Ectodermal cell (in vitro differentiated cells): ENCODE results near the gene SATB2. TPM values are rescaled to one million over a fixed set of nuclear protein-coding genes. Genes with fewer than 3 reads are reported as not detected.

Experiments used
- H3K27ac ChIP-seq: 2 replicates; pipeline ENCODE4 v1.7.0; 2013; ENCODE audit warnings: mild to moderate bottlenecking, low read depth, low read length; ENCODE audit not compliant: insufficient read depth, poor library complexity, severe bottlenecking
- H3K27me3 ChIP-seq: 2 replicates; pipeline ENCODE4 v1.7.0; 2013; ENCODE audit warnings: mild to moderate bottlenecking, low read length; ENCODE audit not compliant: insufficient read depth, control insufficient read depth, poor library complexity, severe bottlenecking
- H3K36me3 ChIP-seq: one replicate; pipeline ENCODE4 v1.7.0; 2013; ENCODE audit warnings: low read length; ENCODE audit not compliant: control insufficient read depth, insufficient read depth
- H3K4me1 ChIP-seq: one replicate; pipeline ENCODE4 v1.7.0; 2013; ENCODE audit warnings: low read length; ENCODE audit not compliant: control insufficient read depth, insufficient read depth
- H3K4me3 ChIP-seq: 2 replicates; pipeline ENCODE4 v1.7.0; 2013; ENCODE audit warnings: low read depth, low read length, control low read depth; ENCODE audit not compliant: insufficient read depth
- H3K9me3 ChIP-seq: 2 replicates; pipeline ENCODE4 v1.7.0; 2013; ENCODE audit warnings: mild to moderate bottlenecking, low read length, moderate library complexity; ENCODE audit not compliant: control insufficient read depth
- WGBS, 2 experiments: methylation state at CpG; one replicate each; pipeline ENCODE4 v1.1.7; 2013; ENCODE audit warnings: missing lambda C conversion rate in 2 of 2; 5-methylcytosine and 5-hydroxymethylcytosine counted together
- polyA plus RNA-seq, 4 experiments: library from polyadenylated mRNA; stranded (reverse); fragments of 50-300 nt; gene quantifications; one replicate each; pipeline ENCODE4 v1.2.3, GENCODE V29; 2013

Gene SATB2
- 6.3 TPM for polyA plus RNA-seq (2013, experiment 1 of 4)
- 5.6 TPM for polyA plus RNA-seq (2013, experiment 2 of 4)
- 4.8 TPM for polyA plus RNA-seq (2013, experiment 3 of 4)
- polyA plus RNA-seq (2013, experiment 4 of 4), result 5.8 TPM

DNA sequence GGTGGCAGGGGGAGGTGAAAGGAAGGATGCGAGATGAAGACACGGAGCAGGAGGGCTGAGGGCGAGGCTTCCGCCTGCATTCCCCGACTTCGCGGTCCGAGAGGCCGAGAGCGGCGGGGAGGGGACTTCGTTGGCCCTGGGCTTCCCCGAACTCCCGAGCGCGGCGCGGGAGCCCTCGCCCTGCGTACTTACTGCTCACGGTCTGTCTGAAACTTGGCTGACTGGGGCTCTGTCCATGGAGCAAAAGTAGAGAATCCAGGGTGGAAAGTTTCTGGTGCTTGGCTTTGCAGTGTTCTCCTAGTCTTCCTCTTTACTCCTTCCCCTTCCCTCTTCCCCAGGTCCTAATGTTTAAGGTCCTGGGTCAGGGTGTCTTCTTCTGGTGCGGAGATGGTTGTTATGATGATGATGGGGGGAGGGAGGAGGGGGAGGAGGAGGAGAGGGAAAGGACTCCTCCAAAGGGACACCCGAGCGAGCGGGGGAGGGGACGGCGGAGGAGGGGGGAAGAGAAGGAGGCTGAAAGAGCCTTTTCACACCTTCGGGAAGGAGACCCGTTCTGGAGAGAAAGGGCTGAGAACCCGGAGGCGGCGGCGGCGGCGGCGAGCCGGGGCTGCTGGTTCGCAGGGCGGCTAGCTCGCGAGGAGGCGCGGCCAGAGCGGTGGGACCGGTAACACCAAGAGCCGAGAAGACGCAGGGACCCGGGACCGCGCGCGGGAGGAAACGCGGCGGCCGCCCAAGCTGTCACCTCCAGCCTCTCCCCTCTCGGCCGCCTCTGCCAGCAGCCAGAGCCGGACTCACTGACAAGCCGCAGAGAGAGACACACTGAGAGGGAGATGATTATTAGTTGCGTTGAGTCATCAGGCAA is at the start of gene SATB2:
SATB2 (minus strand) TSS at position 793 of the 862 bp plus-strand sequence. CDS start 1,902 bp downstream, outside the sequence.
- peak within 1 kb of the TSS; percentile 60 for H3K4me3 ChIP-seq
- 0% methylated on average over 61 of the region's 61 CpGs for WGBS, 2 experiments
- H3K9me3 ChIP-seq, result no peaks in the 10 kb centered on the region
- H3K27me3 ChIP-seq, result peaks cover 77% of the 10 kb centered on the region
- no peak within 1 kb of the TSS for H3K27ac ChIP-seq
- H3K36me3 ChIP-seq, result no peaks in the 10 kb centered on the region
- H3K4me1 ChIP-seq, result peaks cover 6% of the 10 kb centered on the region

DNA sequence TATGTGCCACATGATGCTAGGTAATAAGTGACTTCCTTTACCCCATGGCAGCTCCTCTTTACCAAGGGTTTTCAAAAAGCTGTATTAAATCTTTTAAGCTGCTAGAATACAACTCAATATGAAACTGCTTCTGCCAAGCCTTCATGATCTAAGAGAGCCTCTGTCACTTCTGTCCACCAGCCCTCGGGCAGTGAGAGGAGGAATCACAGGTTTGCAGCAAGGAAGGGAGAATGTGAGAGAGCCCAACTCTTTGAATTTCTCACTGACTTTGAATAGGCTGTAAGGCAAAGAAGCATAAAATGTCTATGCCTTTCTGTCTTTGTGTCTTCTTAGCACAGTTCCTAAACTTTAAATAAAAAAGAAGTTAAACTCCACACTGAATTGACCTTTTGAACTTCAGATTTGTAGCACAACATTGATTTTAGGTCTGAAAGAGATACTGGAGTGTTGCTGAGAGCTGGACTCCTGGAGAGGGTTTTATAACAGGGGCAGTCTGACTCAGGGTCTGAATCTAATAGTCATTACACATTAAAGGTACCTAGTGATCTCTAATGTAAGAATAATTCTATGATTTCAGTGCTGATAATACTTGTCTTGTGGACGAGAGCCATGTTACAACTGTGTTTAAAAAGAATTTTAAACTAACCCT is 48.1 kb upstream of the SATB2 start:
- Histone ChIP-seq H3K4me1 (no peaks in the 10 kb centered on the region), H3K27me3 (no peaks in the 10 kb centered on the region), H3K4me3 (no peak overlapping the region), H3K27ac (no peak overlapping the region), H3K36me3 (no peaks in the 10 kb centered on the region), H3K9me3 (no peaks in the 10 kb centered on the region)
- 88 to 89% methylated on average over 2 of the region's 2 CpGs for WGBS, 2 experiments

DNA sequence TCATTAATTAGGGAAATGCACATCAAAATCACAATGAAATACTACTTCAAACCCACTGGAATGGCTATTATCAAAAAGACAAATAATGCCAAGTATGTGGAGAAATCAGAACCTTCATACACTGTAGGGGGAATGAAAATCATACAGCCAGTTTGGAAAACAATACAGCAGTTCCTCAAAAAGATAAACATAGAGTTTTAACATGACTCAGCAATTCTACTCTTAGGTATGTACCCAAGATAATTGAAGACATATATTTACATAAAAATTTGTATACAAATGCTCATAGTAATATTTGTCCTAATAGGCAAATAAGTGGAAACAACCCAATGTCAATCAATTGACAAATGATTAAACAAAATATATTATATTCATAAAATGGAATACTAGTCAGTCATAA is 45.4 kb upstream of the SATB2 start:
- no peaks in the 10 kb centered on the region for H3K9me3 ChIP-seq
- no peaks in the 10 kb centered on the region for H3K36me3 ChIP-seq
- no peak overlapping the region for H3K4me3 ChIP-seq
- H3K4me1 ChIP-seq, result no peaks in the 10 kb centered on the region
- H3K27ac ChIP-seq, result no peak overlapping the region
- no peaks in the 10 kb centered on the region for H3K27me3 ChIP-seq

DNA sequence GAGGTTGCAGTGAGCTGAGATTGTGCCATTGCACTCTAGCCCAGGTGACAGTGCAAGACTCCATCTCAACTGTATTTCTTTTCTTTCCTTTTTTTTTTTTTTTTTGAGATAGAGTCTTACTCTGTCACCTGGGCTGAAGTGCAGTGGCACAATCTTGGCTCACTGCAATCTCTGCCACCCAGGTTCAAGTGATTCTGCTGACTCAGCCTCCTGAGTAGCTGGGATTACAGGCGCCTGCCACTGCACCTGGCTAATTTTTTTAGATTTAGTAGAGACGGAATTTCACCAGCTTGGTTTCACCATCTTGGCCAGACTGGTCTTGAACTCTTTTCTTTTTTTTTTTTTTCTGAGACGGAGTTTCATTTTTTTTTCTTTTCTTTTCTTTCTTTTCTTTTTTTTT is 41.3 kb upstream of the SATB2 start:
- Histone ChIP-seq H3K27ac (no peak overlapping the region), H3K27me3 (no peaks in the 10 kb centered on the region), H3K4me1 (no peaks in the 10 kb centered on the region), H3K36me3 (no peaks in the 10 kb centered on the region), H3K9me3 (no peaks in the 10 kb centered on the region), H3K4me3 (no peak overlapping the region)
- WGBS, 2 experiments, result 78 to 91% methylated on average over 3 of the region's 3 CpGs

DNA sequence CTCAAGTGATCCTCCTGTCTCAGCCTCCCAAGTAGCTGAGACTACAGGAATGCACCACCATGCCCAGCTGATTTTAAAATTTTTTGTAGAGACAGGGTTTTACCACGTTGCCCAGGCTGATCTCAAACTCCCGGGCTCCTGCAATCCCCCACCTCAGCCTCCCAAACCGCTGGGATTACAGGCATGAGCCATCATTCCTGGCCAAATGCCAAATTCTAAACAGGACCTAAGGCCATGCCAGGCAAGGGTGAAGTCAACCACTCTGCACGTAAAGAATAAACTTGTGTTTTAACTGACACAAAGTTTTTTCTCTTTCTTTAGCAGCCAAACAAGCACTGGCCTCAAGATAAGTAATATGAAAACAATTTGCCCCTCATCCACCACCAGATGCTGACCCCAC is 37.4 kb upstream of the SATB2 start:
- WGBS, 2 experiments, result 91 to 92% methylated on average over 4 of the region's 4 CpGs
- no peak overlapping the region for H3K27ac ChIP-seq
- H3K4me1 ChIP-seq, result no peaks in the 10 kb centered on the region
- H3K36me3 ChIP-seq, result no peaks in the 10 kb centered on the region
- no peak overlapping the region for H3K4me3 ChIP-seq
- H3K9me3 ChIP-seq, result no peaks in the 10 kb centered on the region
- no peaks in the 10 kb centered on the region for H3K27me3 ChIP-seq

DNA sequence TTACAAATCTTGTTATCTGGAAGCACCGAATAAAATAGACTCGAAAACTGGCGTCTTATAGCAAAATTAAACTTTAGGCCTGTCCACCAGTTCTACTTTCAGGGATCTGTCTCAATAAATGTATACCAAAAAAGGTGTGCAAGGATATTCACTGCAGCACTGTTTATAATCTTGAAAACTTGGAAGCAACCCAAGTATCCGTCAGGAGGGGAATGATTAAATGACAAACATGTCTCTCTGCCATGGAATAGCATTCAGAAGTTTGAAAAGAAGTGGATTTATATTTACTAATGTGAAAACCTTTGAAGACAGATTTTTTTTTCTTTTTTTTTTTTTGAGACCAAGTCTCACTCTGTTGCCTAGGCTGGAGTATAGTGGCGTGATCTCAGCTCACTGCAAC is 32.3 kb upstream of the SATB2 start:
- Histone ChIP-seq H3K4me3 (no peak overlapping the region), H3K9me3 (no peaks in the 10 kb centered on the region), H3K27me3 (no peaks in the 10 kb centered on the region), H3K27ac (no peak overlapping the region), H3K36me3 (no peaks in the 10 kb centered on the region), H3K4me1 (no peaks in the 10 kb centered on the region)
- 95% methylated on average over 5 of the region's 5 CpGs for WGBS, 2 experiments

DNA sequence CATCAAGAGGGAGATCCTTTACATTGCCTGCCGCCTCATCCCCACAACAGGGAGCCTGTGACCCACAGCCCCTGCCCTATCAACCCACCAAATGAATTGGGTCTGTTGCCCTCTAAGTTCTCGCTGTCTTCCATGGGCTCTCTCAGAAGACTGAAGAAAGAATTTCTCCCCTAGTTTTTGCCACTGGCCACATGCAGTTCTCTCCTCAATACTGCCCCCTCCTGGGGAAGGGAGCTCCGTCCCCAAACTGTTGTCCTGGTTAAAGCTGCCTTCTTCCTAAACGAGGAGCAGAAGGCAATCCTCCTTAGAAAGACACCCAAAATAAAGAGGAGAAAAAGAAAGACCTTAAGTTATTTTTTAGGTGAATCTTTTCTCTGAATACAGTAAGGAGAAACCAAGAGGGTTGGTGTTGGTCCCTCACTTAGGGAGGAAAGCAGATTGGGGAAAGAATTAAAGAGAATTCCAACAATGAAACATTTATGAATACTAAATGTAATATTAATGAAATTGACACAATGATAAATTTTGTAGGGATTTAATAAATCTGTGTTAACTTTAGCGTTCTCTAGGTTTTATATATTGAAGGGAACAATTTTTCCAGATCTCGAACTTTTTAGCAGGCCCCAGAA is 31.1 kb upstream of the SATB2 start:
- H3K36me3 ChIP-seq, result no peaks in the 10 kb centered on the region
- WGBS, 2 experiments, result 50 to 66% methylated on average over 5 to 6 of the region's 6 CpGs

DNA sequence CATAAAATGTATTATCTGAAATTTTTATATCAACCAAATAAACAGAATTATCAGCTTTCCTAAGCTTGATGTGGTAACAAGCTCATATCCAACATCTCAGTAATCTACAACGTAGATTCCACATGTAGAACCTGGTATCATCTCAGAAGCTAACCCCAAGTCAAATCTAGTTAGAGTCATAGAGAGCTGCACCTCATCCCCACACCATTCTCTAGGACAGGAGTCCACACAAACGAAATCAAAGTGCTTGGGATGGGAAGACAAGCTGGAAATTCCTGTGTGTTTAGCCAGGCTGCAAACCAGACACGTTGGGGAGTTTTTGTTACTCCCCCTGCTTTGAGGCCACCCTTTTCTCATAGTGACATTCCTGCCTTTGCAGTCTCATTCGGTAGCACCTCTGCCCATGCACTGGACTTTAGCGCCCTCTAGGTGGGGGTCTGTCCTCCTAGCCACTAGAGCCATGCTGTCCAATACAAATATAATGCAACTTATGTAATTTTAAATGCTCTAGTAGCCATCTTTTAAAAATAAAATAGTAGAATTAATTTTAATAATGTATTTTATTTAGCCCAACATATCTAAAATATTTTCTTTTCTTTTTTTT is 28.1 kb upstream of the SATB2 start:
- no peak overlapping the region for H3K27ac ChIP-seq
- no peaks in the 10 kb centered on the region for H3K36me3 ChIP-seq
- no peaks in the 10 kb centered on the region for H3K27me3 ChIP-seq
- no peaks in the 10 kb centered on the region for H3K4me1 ChIP-seq
- H3K9me3 ChIP-seq, result no peaks in the 10 kb centered on the region
- WGBS, 2 experiments, result 21 to 23% methylated on average over 5 of the region's 5 CpGs
- H3K4me3 ChIP-seq, result no peak overlapping the region

More for the DNA sequence above, 31.1 kb upstream of the SATB2 start:
- H3K9me3 ChIP-seq, result no peaks in the 10 kb centered on the region
- no peak overlapping the region for H3K27ac ChIP-seq
- no peaks in the 10 kb centered on the region for H3K27me3 ChIP-seq
- no peaks in the 10 kb centered on the region for H3K4me1 ChIP-seq
- H3K4me3 ChIP-seq, result no peak overlapping the region

DNA sequence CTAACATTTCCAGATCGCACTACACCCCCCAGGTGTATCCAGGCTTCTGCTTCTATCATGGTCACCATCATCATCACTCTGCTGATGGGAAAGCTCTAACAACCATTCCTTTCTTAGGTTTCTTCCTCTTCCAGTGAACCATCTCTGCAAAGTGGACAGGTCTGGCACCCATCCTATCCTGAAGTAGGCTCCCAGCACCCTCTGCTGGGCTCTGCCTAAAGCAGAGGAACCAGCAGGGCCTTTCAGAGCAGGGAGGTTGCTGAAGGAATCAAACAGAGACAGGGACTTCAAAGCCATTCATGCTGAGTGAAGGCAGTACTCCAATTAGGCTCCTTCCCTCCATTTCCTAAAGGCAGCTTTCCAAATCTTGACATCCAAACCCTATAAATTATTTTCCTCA is 27.2 kb upstream of the SATB2 start:
- 90 to 100% methylated on average over 1 of the region's 1 CpG for WGBS, 2 experiments
- Histone ChIP-seq H3K27ac (no peak overlapping the region), H3K36me3 (no peaks in the 10 kb centered on the region), H3K9me3 (no peaks in the 10 kb centered on the region), H3K4me1 (no peaks in the 10 kb centered on the region), H3K27me3 (no peaks in the 10 kb centered on the region), H3K4me3 (no peak overlapping the region)

DNA sequence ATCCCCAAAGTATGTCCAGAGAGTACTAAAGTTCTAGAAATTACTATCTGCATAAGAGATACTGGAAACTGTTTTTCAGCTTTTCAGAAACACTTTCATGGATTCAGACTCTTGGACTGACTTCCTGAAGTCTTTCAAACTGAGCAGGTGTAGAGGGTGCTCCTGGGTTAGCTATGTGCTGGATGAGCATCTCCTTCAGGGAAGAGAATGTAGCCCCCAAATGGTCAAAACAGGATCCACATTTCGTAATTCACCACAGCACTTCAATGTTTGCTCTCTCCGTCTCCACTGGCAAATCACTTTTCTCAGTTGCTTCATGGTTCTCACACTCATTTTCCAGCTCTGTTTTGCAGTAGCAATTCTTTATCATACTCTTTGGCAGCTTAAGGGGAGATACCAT is 23.2 kb upstream of the SATB2 start:
- no peak overlapping the region for H3K27ac ChIP-seq
- no peak overlapping the region for H3K4me3 ChIP-seq
- no peaks in the 10 kb centered on the region for H3K36me3 ChIP-seq
- H3K9me3 ChIP-seq, result no peaks in the 10 kb centered on the region
- no peaks in the 10 kb centered on the region for H3K4me1 ChIP-seq
- no peaks in the 10 kb centered on the region for H3K27me3 ChIP-seq
- 79 to 85% methylated on average over 2 of the region's 2 CpGs for WGBS, 2 experiments
